SK-N-SH (cell line): ENCODE results near the gene PHACTR3. TPM values are rescaled to one million over a fixed set of nuclear protein-coding genes. Genes with fewer than 3 reads are reported as not detected.

ENCODE experiments used
- CTCF ChIA-PET: fragments of 300-600, 350-600 bp; formaldehyde crosslinking; extraction: SDS; loops from one replicate; lab custom pipeline; 2021; lab: Yijun Ruan, JAX
- POLR2A ChIA-PET: fragments of 350-600 bp; sonication (Branson Sonifier 250); formaldehyde crosslinking; extraction: SDS; loops from one replicate; lab custom pipeline; 2020; ENCODE audit warnings: antibody characterized with exemption, inconsistent platforms; lab: Yijun Ruan, JAX
- DNase-seq: peaks from one replicate; pipeline ENCODE4 v3.0.0; 2012
- H2AFZ ChIP-seq: fragments of 200-600 bp; sonication (generic); 2 replicates; pipeline ENCODE4 v1.8.1; 2016; ENCODE audit warnings: antibody characterized with exemption, mild to moderate bottlenecking, low read depth
- H3F3A ChIP-seq: fragments of 200-600 bp; sonication (generic); replicated peaks from 2 replicates; pipeline ENCODE3; 2016; ENCODE audit warnings: antibody characterized with exemption, mild to moderate bottlenecking; ENCODE audit not compliant: insufficient read depth
- H3K27ac ChIP-seq, 2 experiments: fragments of 200-500 bp in 1 of 2; fragments of 200-600 bp in 1 of 2; sonication (Bioruptor generic) in 1 of 2; sonication (generic), shearing (Covaris generic) in 1 of 2; 2 replicates each; pipeline versions ENCODE4 v1.5.1 to v1.6.1; 2014 to 2016; ENCODE audit warnings: low read depth in 2 of 2, inconsistent platforms in 1 of 2, low read length in 1 of 2, mild to moderate bottlenecking in 1 of 2, mixed read lengths in 1 of 2
- H3K27me3 ChIP-seq: fragments of 200-600 bp; sonication (generic), shearing (Covaris generic); 2 replicates; pipeline ENCODE4 v1.6.1; 2016; ENCODE audit warnings: mixed run types; ENCODE audit not compliant: insufficient read depth
- H3K36me3 ChIP-seq, 2 experiments: fragments of 200-500 bp in 1 of 2; fragments of 200-600 bp in 1 of 2; sonication (Bioruptor generic) in 1 of 2; sonication (generic) in 1 of 2; replicated peaks in 1 of 2; 2 replicates each; pipeline versions ENCODE3 to v1.5.1; 2014 to 2016; ENCODE audit warnings: low read length in 1 of 2, mild to moderate bottlenecking in 1 of 2; ENCODE audit not compliant: insufficient read depth in 2 of 2, control insufficient read depth in 1 of 2
- H3K4me1 ChIP-seq, 2 experiments: fragments of 200-500 bp in 1 of 2; fragments of 200-600 bp in 1 of 2; sonication (Bioruptor generic) in 1 of 2; sonication (generic), shearing (Covaris generic) in 1 of 2; 2 replicates each; pipeline versions ENCODE4 v1.5.1 to v1.6.1; 2014 to 2016; ENCODE audit warnings: low read depth in 1 of 2, low read length in 1 of 2, mixed run types in 1 of 2; ENCODE audit not compliant: insufficient read depth in 2 of 2, control insufficient read depth in 1 of 2
- H3K4me2 ChIP-seq: fragments of 200-600 bp; sonication (generic), shearing (Covaris generic); 2 replicates; pipeline ENCODE4 v1.6.1; 2017; ENCODE audit warnings: mixed run types
- H3K4me3 ChIP-seq, 2 experiments: fragments of 200-500 bp in 1 of 2; fragments of 200-600 bp in 1 of 2; sonication (Bioruptor generic) in 1 of 2; sonication (generic), shearing (Covaris generic) in 1 of 2; 2 replicates each; pipeline versions ENCODE4 v1.5.1 to v1.8.1; 2014 to 2016; ENCODE audit warnings: low read depth in 2 of 2, inconsistent platforms in 1 of 2, low read length in 1 of 2, mild to moderate bottlenecking in 1 of 2, mixed read lengths in 1 of 2, moderate library complexity in 1 of 2
- H3K79me2 ChIP-seq: fragments of 200-600 bp; sonication (generic); 2 replicates; pipeline ENCODE4 v1.8.1; 2017; ENCODE audit warnings: mild to moderate bottlenecking; ENCODE audit not compliant: insufficient read depth
- H3K9ac ChIP-seq: fragments of 200-600 bp; sonication (generic); 2 replicates; pipeline ENCODE4 v1.6.1; 2017; ENCODE audit warnings: mixed run types
- H3K9me2 ChIP-seq: fragments of 200-600 bp; sonication (generic); 2 replicates; pipeline ENCODE4 v1.6.1; 2017; ENCODE audit warnings: mixed run types
- H3K9me3 ChIP-seq: fragments of 200-600 bp; sonication (generic); 2 replicates; pipeline ENCODE4 v1.6.1; 2017; ENCODE audit warnings: mixed run types, mild to moderate bottlenecking, moderate library complexity
- H4K20me1 ChIP-seq: fragments of 200-600 bp; sonication (generic); 2 replicates; pipeline ENCODE4 v1.6.1; 2017; ENCODE audit warnings: mild to moderate bottlenecking, mixed run types; ENCODE audit not compliant: insufficient read depth
- CHD2 ChIP-seq: fragments of 150-350 bp; IDR thresholded peaks from 2 replicates; pipeline ENCODE4 v1.6.1; 2018; ENCODE audit warnings: low read length; ENCODE audit not compliant: partially characterized antibody
- CTCF ChIP-seq: fragments of 200-600 bp; sonication (generic); IDR thresholded peaks from 2 replicates; pipeline ENCODE4 v1.6.1; 2017; ENCODE audit warnings: antibody characterized with exemption, mild to moderate bottlenecking, moderate library complexity
- ELF1 ChIP-seq: IDR thresholded peaks from 2 replicates; pipeline ENCODE4 v1.4.0; 2012
- FOSL2 ChIP-seq: IDR thresholded peaks from 2 replicates; pipeline ENCODE4 v1.4.0; 2012; ENCODE audit warnings: low read depth, mild to moderate bottlenecking, moderate library complexity, borderline replicate concordance
- FOXJ3 ChIP-seq: sonication (generic); formaldehyde crosslinking; IDR thresholded peaks from 2 replicates; pipeline ENCODE4 v1.5.1; 2020; ENCODE audit warnings: mild to moderate bottlenecking, missing genetic modification reagents
- MEF2A ChIP-seq: IDR thresholded peaks from 2 replicates; pipeline ENCODE4 v1.4.0; 2012; ENCODE audit warnings: low read depth, borderline replicate concordance
- MXI1 ChIP-seq: IDR thresholded peaks from 2 replicates; pipeline ENCODE4 v1.6.1; 2012; ENCODE audit warnings: mild to moderate bottlenecking, low read depth, low read length, improper control_type of control experiment
- NRF1 ChIP-seq: IDR thresholded peaks from 2 replicates; pipeline ENCODE4 v1.6.1; 2012; ENCODE audit warnings: low read depth, mild to moderate bottlenecking, low read length
- PBX3 ChIP-seq: IDR thresholded peaks from 2 replicates; pipeline ENCODE4; 2012
- RFX5 ChIP-seq: IDR thresholded peaks from 2 replicates; pipeline ENCODE4 v1.6.1; 2012; ENCODE audit warnings: mild to moderate bottlenecking, improper control_type of control experiment, low read length
- TAF1 ChIP-seq: IDR thresholded peaks from 2 replicates; pipeline ENCODE4 v1.6.1; 2012; ENCODE audit warnings: low read depth, mild to moderate bottlenecking, low read length, moderate library complexity, borderline replicate concordance
- USF1 ChIP-seq: IDR thresholded peaks from 2 replicates; pipeline ENCODE4 v1.4.0; 2012; ENCODE audit warnings: low read depth, borderline replicate concordance
- USF2 ChIP-seq: fragments of 150-350 bp; IDR thresholded peaks from 2 replicates; pipeline ENCODE4 v1.6.1; 2017; ENCODE audit warnings: antibody characterized with exemption, low read length, low read depth, borderline replicate concordance
- WGBS: methylation state at CpG from one replicate; pipeline ENCODE4 v1.1.6; 2017; ENCODE audit warnings: low lambda C conversion rate; 5-methylcytosine and 5-hydroxymethylcytosine counted together
- polyA plus RNA-seq, 3 experiments: library from polyadenylated mRNA; depleted of rRNA; stranded (reverse); fragments of >200 nt; gene quantifications; 2 replicates each; pipeline ENCODE4 v1.2.3, GENCODE V29; 2012

PHACTR3 gene
- polyA plus RNA-seq, 1 of the 3 experiments (the other 2 are of a cell fraction): 0.10 TPM

- TF ChIP-seq FOXJ3 (CRISPR knock-in tag) (no peak), NRF1 (no peak), USF1 (no peak), MEF2A (no peak)
- TF ChIP-seq, all 33 proteins: peak for 0
Measured at GRCh38 chr20:59772931-59773913, 168.9 kb downstream of the PHACTR3 start (continued).

GRCh38 chr20:59774204-59774641 is 169.9 kb downstream of the PHACTR3 start:
- 53% methylated on average over 17 of the region's 17 CpGs for WGBS
- Histone ChIP-seq H3K4me3 (no peak overlapping the region), H2AFZ (no peak overlapping the region)

More at GRCh38 chr20:59774204-59774641, 169.9 kb downstream of the PHACTR3 start:
- H3K27me3 ChIP-seq: no peaks in the 10 kb centered on the region
- no peak overlapping the region for H3K27ac ChIP-seq
- no peak overlapping the region for H3K4me2 ChIP-seq
- H3K9me2 ChIP-seq: no peaks in the 10 kb centered on the region
- no peaks in the 10 kb centered on the region for H3K4me1 ChIP-seq
- TF ChIP-seq TAF1 (no peak), ELF1 (no peak), MXI1 (no peak), CHD2 (no peak), CTCF (no peak), USF2 (no peak), PBX3 (no peak), FOSL2 (no peak), FOXJ3 (CRISPR knock-in tag) (no peak), RFX5 (no peak)
- ChIA-PET POLR2A (no interaction called here), CTCF (interaction anchor here (1.0 to 3.8 kb wide), 5 partner anchors 9 to 176 kb away, joined by 3 to 26 read pairs (median 4); no protein-coding TSS in a partner anchor)
- H3K79me2 ChIP-seq: no peaks in the 10 kb centered on the region
- H4K20me1 ChIP-seq: no peaks in the 10 kb centered on the region
- no peaks in the 10 kb centered on the region for H3K36me3 ChIP-seq
- no peak overlapping the region for H3K9ac ChIP-seq
- DNase-seq: no peak
- H3F3A ChIP-seq: no peaks in the 10 kb centered on the region
- no peaks in the 10 kb centered on the region for H3K9me3 ChIP-seq
